CD4-positive, alpha-beta memory T cell (primary cell): ENCODE measurements around the gene MAST4. TPM values are rescaled to one million over a fixed set of nuclear protein-coding genes. Genes with fewer than 3 reads are reported as not detected.

Source experiments
- CTCF ChIA-PET: fragments of 350-600 bp; sonication (Branson Sonifier 250); formaldehyde crosslinking; loops from one replicate; lab custom pipeline; 2021; ENCODE audit warnings: inconsistent platforms; ENCODE audit not compliant: partially characterized antibody; lab: Charles Lee
- POLR2A ChIA-PET: fragments of 350-600 bp; sonication (Branson Sonifier 250); formaldehyde crosslinking; loops from one replicate; lab custom pipeline; 2021; ENCODE audit not compliant: partially characterized antibody; lab: Charles Lee
- DNase-seq, 5 donors: peaks; one replicate each; pipeline versions ENCODE4 v3.0.0 to v3.0.0-alpha.2; 2020 to 2022; ENCODE audit warnings: mixed read lengths in 1 of 5
- H3K27ac ChIP-seq: one replicate; pipeline ENCODE4 v1.7.0; 2013; ENCODE audit warnings: low read depth, low read length
- H3K27me3 ChIP-seq: 2 replicates; pipeline ENCODE4 v1.7.0; 2013; ENCODE audit warnings: mild to moderate bottlenecking, low read length, moderate library complexity; ENCODE audit not compliant: insufficient read depth
- H3K36me3 ChIP-seq: 2 replicates; pipeline ENCODE4 v1.7.0; 2013; ENCODE audit warnings: mild to moderate bottlenecking, low read length, moderate library complexity; ENCODE audit not compliant: insufficient read depth
- H3K4me1 ChIP-seq: 2 replicates; pipeline ENCODE4 v1.7.0; 2013; ENCODE audit warnings: mild to moderate bottlenecking, low read length, moderate library complexity; ENCODE audit not compliant: insufficient read depth
- H3K4me3 ChIP-seq, 2 donors: one replicate each; pipeline ENCODE4 v1.7.0; 2013; ENCODE audit warnings: low read length in 2 of 2, mild to moderate bottlenecking in 1 of 2
- H3K9me3 ChIP-seq, 2 donors: one replicate each; pipeline ENCODE4 v1.7.0; 2013; ENCODE audit warnings: low read length in 2 of 2, control low read depth in 1 of 2; ENCODE audit not compliant: control insufficient read depth in 1 of 2
- H3K27ac Mint-ChIP-seq, 7 donors: one replicate each; pipeline ENCODE4 v1.8.0; 2020 to 2021; ENCODE audit warnings: mixed read lengths in 7 of 7, mild to moderate bottlenecking in 6 of 7, inconsistent platforms in 3 of 7, moderate library complexity in 3 of 7
- H3K27me3 Mint-ChIP-seq, 2 donors: one replicate each; pipeline ENCODE4 v1.8.0; 2020 to 2021; ENCODE audit warnings: mixed read lengths in 2 of 2
- H3K36me3 Mint-ChIP-seq, 2 donors: one replicate each; pipeline ENCODE4 v1.8.0; 2020 to 2021; ENCODE audit warnings: mixed read lengths in 2 of 2, inconsistent platforms in 1 of 2, mild to moderate bottlenecking in 1 of 2
- H3K4me1 Mint-ChIP-seq, 4 donors: one replicate each; pipeline ENCODE4 v1.8.0; 2020 to 2021; ENCODE audit warnings: mixed read lengths in 4 of 4, mild to moderate bottlenecking in 1 of 4
- H3K4me3 Mint-ChIP-seq, 8 donors: one replicate each; pipeline ENCODE4 v1.8.0; 2020 to 2021; ENCODE audit warnings: mixed read lengths in 8 of 8, mild to moderate bottlenecking in 7 of 8, moderate library complexity in 6 of 8, inconsistent platforms in 3 of 8
- H3K9me3 Mint-ChIP-seq, 8 donors: one replicate each; pipeline ENCODE4 v1.8.0; 2020 to 2021; ENCODE audit warnings: mixed read lengths in 8 of 8, mild to moderate bottlenecking in 5 of 8, inconsistent platforms in 3 of 8, moderate library complexity in 1 of 8
- intact Hi-C: fragments of 100-400 bp; cut with micrococcal nuclease; formaldehyde crosslinking; loops from one replicate; pipeline ENCODE4 v1.15.1; 2023
- polyA plus RNA-seq, 2 donors: library from polyadenylated mRNA; unstranded; fragments of 300-500 nt; fragmentation: Illumina TruSeq; gene quantifications; one replicate each; pipeline ENCODE4 v1.2.3, GENCODE V29; 2021
- total RNA-seq, 2 experiments: library from RNA; stranded (reverse); gene quantifications; one replicate each; pipeline ENCODE4 v1.2.3, GENCODE V29; 2021

MAST4 gene
- total and polyA plus RNA-seq, 4 experiments from 2014 or later = 9.2 to 27.0 (median 21.3) TPM

DNA sequence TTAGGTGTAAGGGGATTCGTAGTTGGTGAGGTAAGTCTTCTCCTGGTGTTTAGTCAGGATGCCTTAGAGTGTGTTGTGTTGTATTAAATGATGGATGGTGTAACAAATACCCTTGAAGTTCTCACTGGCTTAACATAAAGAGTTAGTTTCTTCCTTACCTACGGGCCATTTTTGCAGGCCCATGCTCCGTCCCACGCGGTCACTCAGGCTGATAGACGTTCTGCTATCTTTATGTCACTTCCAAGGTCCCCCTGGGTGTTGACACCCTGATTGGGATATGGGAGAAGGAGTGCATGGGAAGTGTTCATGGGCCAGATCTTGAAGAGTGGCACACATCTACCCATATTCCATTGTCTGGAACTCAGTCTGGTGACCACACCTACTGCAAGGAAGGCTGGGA lies 214.0 kb downstream of the MAST4 start:
- no peak overlapping the region for H3K27ac Mint-ChIP-seq
- H3K27me3 Mint-ChIP-seq = peaks cover 24 to 30% of the 10 kb centered on the region in 2 donors
- Histone ChIP-seq H3K4me1 (no peaks in the 10 kb centered on the region), H3K36me3 (no peaks in the 10 kb centered on the region), H3K9me3 (no peaks in the 10 kb centered on the region), H3K27me3 (no peaks in the 10 kb centered on the region), H3K27ac (no peak overlapping the region), H3K4me3 (no peak overlapping the region)
- ChIA-PET POLR2A (no interaction called here), CTCF (no interaction called here)
- peaks cover 0 to 9% (median 2%) of the 10 kb centered on the region in 4 donors for H3K4me1 Mint-ChIP-seq
- H3K4me3 Mint-ChIP-seq = no peak overlapping the region
- intact Hi-C loops = no loop called here
- DNase-seq = no peak
- no peaks in the 10 kb centered on the region for H3K9me3 Mint-ChIP-seq
- no peaks in the 10 kb centered on the region for H3K36me3 Mint-ChIP-seq

DNA sequence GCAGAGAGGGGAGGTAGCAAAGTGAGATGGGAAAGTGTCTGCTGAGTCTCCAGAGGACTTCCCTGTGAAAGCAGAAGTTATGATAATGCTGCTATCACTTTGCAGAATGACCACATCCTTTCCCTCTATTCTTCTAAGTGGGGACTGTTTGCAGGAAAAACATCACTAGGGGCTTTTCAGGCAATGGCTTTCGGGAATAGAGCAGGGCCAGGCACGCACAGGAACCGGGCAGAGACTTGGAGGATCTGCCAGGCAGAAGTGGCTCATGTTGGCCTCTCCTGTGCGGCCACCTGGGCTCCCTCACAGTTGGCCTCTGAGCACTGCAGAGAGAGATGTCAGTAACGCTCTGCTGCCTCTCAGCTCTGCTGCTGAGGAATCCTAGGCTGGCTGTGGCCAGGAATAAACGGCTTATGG lies 214.7 kb downstream of the MAST4 start:
- no peak for DNase-seq
- Histone ChIP-seq H3K9me3 (no peaks in the 10 kb centered on the region), H3K4me3 (no peak overlapping the region), H3K27ac (no peak overlapping the region), H3K27me3 (no peaks in the 10 kb centered on the region), H3K4me1 (no peaks in the 10 kb centered on the region), H3K36me3 (no peaks in the 10 kb centered on the region)
- intact Hi-C loops = no loop called here
- no peak overlapping the region for H3K27ac Mint-ChIP-seq
- H3K4me3 Mint-ChIP-seq = no peak overlapping the region
- ChIA-PET CTCF (interaction anchor here (7.7 kb wide), 1 partner anchor 18 kb away, joined by 72 read pairs; no protein-coding TSS in a partner anchor), POLR2A (no interaction called here)
- H3K9me3 Mint-ChIP-seq = no peaks in the 10 kb centered on the region
- H3K4me1 Mint-ChIP-seq = peaks cover 0 to 9% (median 2%) of the 10 kb centered on the region in 4 donors
- H3K27me3 Mint-ChIP-seq = peaks cover 20 to 23% of the 10 kb centered on the region in 2 donors
- no peaks in the 10 kb centered on the region for H3K36me3 Mint-ChIP-seq

DNA sequence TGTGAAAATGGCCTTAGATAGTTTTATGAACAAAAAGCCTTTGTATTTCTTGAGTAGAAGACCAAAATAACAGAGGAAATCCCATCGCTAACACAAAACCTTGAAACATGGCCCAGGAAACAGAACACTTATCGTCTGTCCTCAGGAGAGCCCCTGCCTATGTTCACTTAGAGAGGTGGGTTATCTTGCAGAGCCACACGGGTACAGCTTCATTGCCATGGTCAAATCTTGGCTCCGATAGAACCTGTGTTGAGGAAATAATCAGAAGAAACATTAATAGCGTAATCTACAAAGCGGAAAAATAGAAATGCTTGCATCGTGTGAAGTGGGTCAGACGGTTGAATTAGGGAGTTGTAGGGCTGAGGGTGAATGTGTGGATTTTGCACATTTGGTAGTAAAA lies 216.1 kb downstream of the MAST4 start:
- no peak overlapping the region for H3K27ac ChIP-seq

DNA sequence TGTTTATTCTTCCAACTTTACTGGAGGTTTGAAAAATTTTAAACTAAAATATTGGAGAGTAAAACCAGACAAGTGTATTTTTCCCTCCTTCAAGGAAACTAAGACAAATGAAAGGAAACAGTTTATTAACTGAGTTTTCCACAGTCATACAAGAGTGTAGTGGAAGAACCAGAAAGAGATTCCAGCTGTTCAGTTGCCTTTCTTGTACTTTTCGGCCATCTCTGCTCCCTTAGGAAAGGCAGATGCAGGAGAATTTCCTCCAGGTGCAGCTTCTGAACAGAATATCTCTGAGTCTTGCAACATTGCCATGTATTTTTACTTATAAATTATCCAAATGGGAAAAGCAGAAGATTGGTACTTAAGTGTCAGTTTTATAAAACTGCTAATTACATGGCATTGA lies 217.1 kb downstream of the MAST4 start:
- DNase-seq = no peak
- Mint-ChIP-seq H3K27ac (no peak overlapping the region), H3K27me3 (peaks cover 7 to 12% of the 10 kb centered on the region in 2 donors), H3K4me3 (no peak overlapping the region), H3K36me3 (no peaks in the 10 kb centered on the region), H3K4me1 (peaks cover 0 to 9% (median 2%) of the 10 kb centered on the region in 4 donors), H3K9me3 (no peaks in the 10 kb centered on the region)
- CTCF ChIA-PET = interaction anchor here (1.2 to 7.7 kb wide), 6 partner anchors 10 to 396 kb away, joined by 3 to 72 read pairs (median 5); no protein-coding TSS in a partner anchor
- H3K36me3 ChIP-seq = no peaks in the 10 kb centered on the region
- H3K9me3 ChIP-seq = no peaks in the 10 kb centered on the region
- POLR2A ChIA-PET = no interaction called here
- no peak overlapping the region for H3K4me3 ChIP-seq
- no peak overlapping the region for H3K27ac ChIP-seq
- no peaks in the 10 kb centered on the region for H3K27me3 ChIP-seq
- intact Hi-C loops = no loop called here
- no peaks in the 10 kb centered on the region for H3K4me1 ChIP-seq

More for the DNA sequence above, 216.1 kb downstream of the MAST4 start:
- peaks cover 0 to 9% (median 2%) of the 10 kb centered on the region in 4 donors for H3K4me1 Mint-ChIP-seq
- H3K4me3 Mint-ChIP-seq = no peak overlapping the region
- POLR2A ChIA-PET = no interaction called here
- H3K27ac Mint-ChIP-seq = no peak overlapping the region
- DNase-seq = no peak
- Histone ChIP-seq H3K27me3 (no peaks in the 10 kb centered on the region), H3K4me1 (no peaks in the 10 kb centered on the region), H3K36me3 (no peaks in the 10 kb centered on the region), H3K4me3 (no peak overlapping the region), H3K9me3 (no peaks in the 10 kb centered on the region)
- no peaks in the 10 kb centered on the region for H3K36me3 Mint-ChIP-seq
- H3K9me3 Mint-ChIP-seq = no peaks in the 10 kb centered on the region
- peaks cover 12 to 19% of the 10 kb centered on the region in 2 donors for H3K27me3 Mint-ChIP-seq
- CTCF ChIA-PET = interaction anchor here (1.2 to 7.7 kb wide), 4 partner anchors 11 to 420 kb away, joined by 3 to 72 read pairs (median 4); no protein-coding TSS in a partner anchor
- intact Hi-C loops = no loop called here

DNA sequence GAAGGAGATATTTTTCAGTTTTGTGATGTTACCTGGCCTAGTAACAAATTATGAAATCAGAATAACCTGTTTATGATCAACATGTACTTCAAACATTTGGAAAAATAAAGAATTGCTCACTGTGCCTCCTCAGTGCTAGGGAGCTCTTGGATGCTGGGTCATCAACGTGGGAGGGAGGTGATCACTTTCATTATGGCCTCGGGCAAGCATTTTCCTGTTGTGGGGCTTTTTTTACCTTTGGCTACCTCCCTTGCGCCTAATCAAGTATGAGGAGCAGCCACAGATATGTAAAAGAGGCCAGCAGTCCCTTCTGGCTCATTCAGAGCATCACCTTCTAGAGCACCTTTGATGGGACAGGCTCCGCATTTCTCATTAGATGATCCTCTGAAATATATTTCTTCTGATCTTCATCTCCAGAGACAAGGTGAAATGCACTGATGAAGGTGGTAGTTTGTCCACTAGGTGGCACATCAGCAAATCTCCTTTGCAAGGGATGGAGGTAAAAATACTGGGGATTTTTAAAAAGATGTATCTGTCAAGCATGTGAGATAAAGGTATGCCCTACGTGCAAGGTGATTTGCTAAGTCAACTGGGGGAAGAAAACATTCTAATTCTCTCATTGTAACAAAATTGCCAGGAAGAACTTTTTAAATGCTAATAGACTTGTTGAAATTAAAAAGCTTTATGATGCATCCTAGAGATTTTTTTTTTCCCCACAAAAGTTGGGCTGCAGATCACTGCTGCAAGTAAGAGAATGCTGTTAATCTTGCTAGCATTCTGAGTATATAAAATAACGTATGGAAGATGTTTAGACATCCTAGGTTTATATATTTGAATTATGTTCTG lies 218.2 kb downstream of the MAST4 start:
- Mint-ChIP-seq H3K27ac (no peak overlapping the region), H3K36me3 (no peaks in the 10 kb centered on the region), H3K4me1 (peaks cover 0 to 9% (median 2%) of the 10 kb centered on the region in 4 donors), H3K4me3 (peak overlapping the region in 2 of 8 donors; percentile 22 to 27), H3K27me3 (peaks cover 5 to 8% of the 10 kb centered on the region in 2 donors), H3K9me3 (no peaks in the 10 kb centered on the region)
- Histone ChIP-seq H3K27me3 (no peaks in the 10 kb centered on the region), H3K4me1 (no peaks in the 10 kb centered on the region), H3K36me3 (no peaks in the 10 kb centered on the region), H3K4me3 (no peak overlapping the region), H3K9me3 (no peaks in the 10 kb centered on the region), H3K27ac (no peak overlapping the region)
- CTCF ChIA-PET = interaction anchor here (0.7 to 7.7 kb wide), 13 partner anchors 9 to 432 kb away, joined by 3 to 72 read pairs (median 4); no protein-coding TSS in a partner anchor
- DNase-seq = peak in 4 of 5 donors; percentile 42 to 51 (median 47)
- intact Hi-C loops = loop anchor here (1.0 to 2.0 kb wide), 3 partner anchors 50 to 395 kb away; no protein-coding TSS in a partner anchor
- POLR2A ChIA-PET = no interaction called here

DNA sequence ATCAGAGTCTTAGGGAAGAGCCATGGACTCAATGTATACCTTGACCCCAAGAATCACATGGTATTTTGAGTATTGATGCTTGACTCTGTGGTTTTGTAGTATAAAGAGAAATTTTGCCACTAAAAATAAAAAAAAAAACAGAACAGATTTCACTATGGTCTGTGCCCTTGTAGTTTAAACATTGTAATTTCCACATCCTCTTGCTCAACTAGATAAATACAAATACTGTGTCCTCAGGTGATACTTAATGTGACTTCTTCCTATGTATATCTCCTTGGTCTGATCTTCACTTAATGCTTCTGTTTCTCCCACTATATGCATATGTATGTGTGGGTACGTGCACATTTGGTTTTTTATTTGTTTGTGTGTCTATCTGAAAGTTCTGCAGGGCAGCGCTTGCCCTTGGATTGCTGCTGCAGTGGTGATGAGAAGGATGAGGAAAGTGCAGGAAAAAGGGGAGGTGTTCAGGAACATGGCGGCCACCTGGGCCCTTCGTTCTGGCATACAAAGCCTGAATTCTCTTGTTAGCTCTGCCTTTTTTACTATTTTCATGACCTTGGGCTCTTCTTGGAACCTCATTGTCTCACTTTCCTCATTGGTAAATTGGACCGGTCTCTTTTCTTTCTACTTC lies 222.2 kb downstream of the MAST4 start:
- Mint-ChIP-seq H3K36me3 (no peaks in the 10 kb centered on the region), H3K4me3 (no peak overlapping the region), H3K9me3 (no peaks in the 10 kb centered on the region), H3K27ac (no peak overlapping the region), H3K4me1 (peaks cover 8 to 29% (median 19%) of the 10 kb centered on the region in 4 donors), H3K27me3 (peaks cover 0 to 2% of the 10 kb centered on the region in 2 donors)
- no peak overlapping the region for H3K27ac ChIP-seq
- no peaks in the 10 kb centered on the region for H3K9me3 ChIP-seq
- DNase-seq = no peak
- peaks cover 20% of the 10 kb centered on the region for H3K4me1 ChIP-seq
- POLR2A ChIA-PET = no interaction called here
- intact Hi-C loops = no loop called here
- CTCF ChIA-PET = interaction anchor here (7.7 kb wide), 1 partner anchor 10 kb away, joined by 72 read pairs; no protein-coding TSS in a partner anchor
- H3K4me3 ChIP-seq = no peak overlapping the region
- no peaks in the 10 kb centered on the region for H3K27me3 ChIP-seq
- H3K36me3 ChIP-seq = no peaks in the 10 kb centered on the region

DNA sequence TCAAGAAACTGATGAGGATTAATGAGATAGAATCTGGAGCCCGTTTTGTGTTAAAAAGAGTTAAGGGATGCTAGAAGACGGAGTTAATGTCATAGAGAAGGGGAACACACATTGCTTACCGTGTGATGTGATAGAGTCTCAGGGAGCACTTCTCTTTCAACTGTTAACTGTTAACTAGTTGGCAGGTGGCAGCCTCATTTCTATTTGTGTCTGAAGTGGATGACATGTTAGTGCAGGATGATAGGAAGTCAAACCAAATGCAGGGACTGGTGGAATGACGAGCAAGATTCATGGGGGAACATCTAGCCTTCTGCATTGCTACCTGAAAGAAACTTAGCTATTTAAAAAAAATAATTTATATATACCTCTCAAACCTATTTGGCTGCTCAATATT lies 222.7 kb downstream of the MAST4 start:
- H3K4me1 Mint-ChIP-seq = peaks cover 8 to 27% (median 20%) of the 10 kb centered on the region in 4 donors
- no peaks in the 10 kb centered on the region for H3K36me3 Mint-ChIP-seq
- CTCF ChIA-PET = interaction anchor here (1.0 kb wide), 1 partner anchor 390 kb away, joined by 3 read pairs; no protein-coding TSS in a partner anchor
- intact Hi-C loops = no loop called here
- no peak overlapping the region for H3K4me3 ChIP-seq
- H3K4me3 Mint-ChIP-seq = no peak overlapping the region
- H3K27me3 ChIP-seq = no peaks in the 10 kb centered on the region
- H3K9me3 Mint-ChIP-seq = no peaks in the 10 kb centered on the region
- DNase-seq = no peak
- peaks cover 0 to under 1% of the 10 kb centered on the region in 2 donors for H3K27me3 Mint-ChIP-seq
- H3K4me1 ChIP-seq = peaks cover 20% of the 10 kb centered on the region
- no peaks in the 10 kb centered on the region for H3K36me3 ChIP-seq
- no peak overlapping the region for H3K27ac Mint-ChIP-seq
- H3K9me3 ChIP-seq = no peaks in the 10 kb centered on the region
- POLR2A ChIA-PET = no interaction called here
- H3K27ac ChIP-seq = no peak overlapping the region
